Transverse colon (tissue), 3 donors: ENCODE measurements around the gene ULK4.

Source experiments
- CTCF ChIP-seq, 5 experiments: fragments of 200-600 bp in 3 of 5; fragments of 450-650 bp in 2 of 5; sonication (generic) in 3 of 5; IDR thresholded peaks; 1 replicate in 2 of 5; 2 replicates in 3 of 5; pipeline ENCODE4 v1.5.1; 2016 to 2017; ENCODE audit warnings: antibody characterized with exemption in 5 of 5, inconsistent platforms in 3 of 5, mild to moderate bottlenecking in 2 of 5, moderate library complexity in 1 of 5
- EP300 ChIP-seq: sonication (generic); formaldehyde crosslinking; IDR thresholded peaks from one replicate; pipeline ENCODE4 v1.6.1; 2017; ENCODE audit warnings: antibody characterized with exemption, low read depth
- POLR2A ChIP-seq: fragments of 450-650 bp; IDR thresholded peaks from one replicate; pipeline ENCODE4 v1.6.1; 2016; ENCODE audit warnings: antibody characterized with exemption, mild to moderate bottlenecking, moderate library complexity

DNA sequence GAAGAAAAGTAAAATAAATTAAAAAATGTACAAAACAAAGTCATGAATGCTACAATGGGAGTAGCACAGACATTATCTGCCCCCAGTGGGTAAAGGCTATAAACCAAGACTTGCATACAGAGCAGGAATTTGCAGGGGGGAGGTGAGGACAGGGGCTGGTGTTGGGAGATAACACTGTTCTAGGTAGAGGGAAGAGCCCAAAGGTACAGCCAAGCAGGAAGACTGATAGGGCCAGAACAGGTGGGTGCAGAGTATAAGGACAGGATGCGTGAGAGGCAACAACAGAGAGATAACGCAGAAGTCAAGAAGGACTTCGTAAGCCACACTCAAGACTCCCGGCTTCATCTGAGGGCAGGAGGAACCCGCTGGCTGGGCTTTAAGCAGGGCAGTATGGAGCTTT, 616.1 kb downstream of the ULK4 start:
- no peak for TF ChIP-seq CTCF (IDR thresholded peaks at IDR 0.05)
- TF ChIP-seq POLR2A = no peak
- no peak for TF ChIP-seq EP300
